K562 (cell line): ENCODE results near the gene NELL1. TPM values are rescaled to one million over a fixed set of nuclear protein-coding genes. Genes with fewer than 3 reads are reported as not detected.

Experiments
- BCOR ChIP-seq: fragments of 450-650 bp; IDR thresholded peaks from 2 replicates; pipeline ENCODE4 v1.6.1; 2016
- BHLHE40 ChIP-seq: IDR thresholded peaks from 2 replicates; pipeline ENCODE4 v1.6.1; 2011; ENCODE audit warnings: low read length, improper control_type of control experiment
- BRD9 ChIP-seq: fragments of 450-650 bp; IDR thresholded peaks from 2 replicates; pipeline ENCODE4 v1.6.1; 2018; ENCODE audit warnings: low read depth; ENCODE audit not compliant: partially characterized antibody
- FIP1L1 ChIP-seq: fragments of 200-400 bp; formaldehyde crosslinking; IDR thresholded peaks from 2 replicates; pipeline ENCODE4 v1.6.1; 2018; ENCODE audit warnings: mild to moderate bottlenecking, low read depth, low read length; ENCODE audit not compliant: poor library complexity, severe bottlenecking
- HNRNPK ChIP-seq: fragments of 200-400 bp; formaldehyde crosslinking; IDR thresholded peaks from one replicate; pipeline ENCODE4 v1.6.1; 2018; ENCODE audit warnings: mild to moderate bottlenecking, low read depth, low read length; ENCODE audit not compliant: poor library complexity, severe bottlenecking
- MEF2D ChIP-seq: conservative IDR thresholded peaks from 2 replicates; pipeline ENCODE4 v1.6.1; 2016; ENCODE audit warnings: low read depth, missing genetic modification characterization, missing compliant biosample characterization
- NFE2 ChIP-seq: IDR thresholded peaks from 2 replicates; pipeline ENCODE4 v1.6.1; 2014; ENCODE audit warnings: antibody characterized with exemption, low read depth
- RBM17 ChIP-seq: fragments of 200-400 bp; formaldehyde crosslinking; IDR thresholded peaks from 2 replicates; pipeline ENCODE4 v1.6.1; 2017; ENCODE audit warnings: low read depth, mild to moderate bottlenecking, low read length, borderline replicate concordance
- RBM34 ChIP-seq: fragments of 200-400 bp; formaldehyde crosslinking; IDR thresholded peaks from 2 replicates; pipeline ENCODE4 v1.6.1; 2018; ENCODE audit warnings: low read length, borderline replicate concordance; ENCODE audit not compliant: insufficient read depth
- SIN3B ChIP-seq: fragments of 450-650 bp; IDR thresholded peaks from 2 replicates; pipeline ENCODE4 v1.6.1; 2017; ENCODE audit warnings: low read depth, mild to moderate bottlenecking, moderate library complexity
- ZBED1 ChIP-seq: IDR thresholded peaks from 2 replicates; pipeline ENCODE4 v1.6.1; 2014
- ZNF263 ChIP-seq: sonication (generic); formaldehyde crosslinking; IDR thresholded peaks from 2 replicates; pipeline ENCODE4 v1.8.0; 2022; ENCODE audit warnings: mild to moderate bottlenecking, missing genetic modification reagents, borderline replicate concordance
- ZNF75A ChIP-seq: fragments of 450-650 bp; formaldehyde crosslinking; IDR thresholded peaks from 2 replicates; pipeline ENCODE4 v1.4.0; 2020; ENCODE audit warnings: mild to moderate bottlenecking
- polyA plus RNA-seq, 8 experiments: library from polyadenylated mRNA; depleted of rRNA in 4 of 8; stranded (reverse) in 5 of 8; unstranded in 3 of 8; fragments of >200 nt; fragmentation: Nextera tagmentation in 2 of 8; fragmentation: Illumina TruSeq in 1 of 8; extraction: Ambion mirVana in 2 of 8; extraction: Trizol in 1 of 8; gene quantifications; 2 replicates each; pipeline versions ENCODE4 v1.2.1 to v1.2.3, GENCODE V29; 2011 to 2014; ENCODE audit warnings: inconsistent platforms in 1 of 8, missing spikeins in 1 of 8
- total RNA-seq, 7 experiments: library from RNA; depleted of rRNA in 6 of 7; stranded (reverse); fragments of >200 nt in 6 of 7; fragmentation: Illumina TruSeq in 2 of 7; extraction: Trizol in 2 of 7; gene quantifications; 2 replicates each; pipeline versions ENCODE4 v1.2.1 to v1.2.3, GENCODE V29; 2011 to 2021; ENCODE audit warnings: low replicate concordance in 1 of 7
- TF ChIP-seq, protein P1 (sequence below): fragments of 450-650 bp; IDR thresholded peaks from 2 replicates; pipeline ENCODE4 v1.6.1; 2018; ENCODE audit warnings: mild to moderate bottlenecking, low read depth; ENCODE audit not compliant: partially characterized antibody
- TF ChIP-seq, protein P2 (sequence below): fragments of 450-650 bp; conservative IDR thresholded peaks from 2 replicates; pipeline ENCODE4 v1.6.1; 2016; ENCODE audit warnings: missing genetic modification characterization, low read depth, mild to moderate bottlenecking, control low read depth, missing compliant biosample characterization

Gene NELL1
- total and polyA plus RNA-seq, 9 of the 15 experiments (the other 6 are each of a cell fraction or from before 2014, with no cell fraction given) = not detected

GRCh38 chr11:20844216-20844615, 174.8 kb downstream of the NELL1 start (continued):
- TF ChIP-seq, protein P1, sequence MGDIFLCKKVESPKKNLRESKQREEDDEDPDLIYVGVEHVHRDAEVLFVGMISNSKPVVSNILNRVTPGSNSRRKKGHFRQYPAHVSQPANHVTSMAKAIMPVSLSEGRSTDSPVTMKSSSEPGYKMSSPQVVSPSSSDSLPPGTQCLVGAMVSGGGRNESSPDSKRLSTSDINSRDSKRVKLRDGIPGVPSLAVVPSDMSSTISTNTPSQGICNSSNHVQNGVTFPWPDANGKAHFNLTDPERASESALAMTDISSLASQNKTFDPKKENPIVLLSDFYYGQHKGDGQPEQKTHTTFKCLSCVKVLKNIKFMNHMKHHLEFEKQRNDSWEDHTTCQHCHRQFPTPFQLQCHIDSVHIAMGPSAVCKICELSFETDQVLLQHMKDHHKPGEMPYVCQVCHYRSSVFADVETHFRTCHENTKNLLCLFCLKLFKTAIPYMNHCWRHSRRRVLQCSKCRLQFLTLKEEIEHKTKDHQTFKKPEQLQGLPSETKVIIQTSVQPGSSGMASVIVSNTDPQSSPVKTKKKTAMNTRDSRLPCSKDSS = no peak
- TF ChIP-seq BRD9 = no peak
- TF ChIP-seq ZBED1 = no peak
- TF ChIP-seq MEF2D (tag) = no peak
- TF ChIP-seq BHLHE40 = no peak
- no peak for TF ChIP-seq RBM17
- TF ChIP-seq ZNF75A (CRISPR knock-in tag) = no peak
- TF ChIP-seq ZNF263 = no peak
- no peak for TF ChIP-seq BCOR
- no peak for TF ChIP-seq HNRNPK
- no peak for TF ChIP-seq FIP1L1
- TF ChIP-seq SIN3B = no peak
- TF ChIP-seq NFE2 = no peak
- TF ChIP-seq RBM34 = no peak
- TF ChIP-seq, protein P2, sequence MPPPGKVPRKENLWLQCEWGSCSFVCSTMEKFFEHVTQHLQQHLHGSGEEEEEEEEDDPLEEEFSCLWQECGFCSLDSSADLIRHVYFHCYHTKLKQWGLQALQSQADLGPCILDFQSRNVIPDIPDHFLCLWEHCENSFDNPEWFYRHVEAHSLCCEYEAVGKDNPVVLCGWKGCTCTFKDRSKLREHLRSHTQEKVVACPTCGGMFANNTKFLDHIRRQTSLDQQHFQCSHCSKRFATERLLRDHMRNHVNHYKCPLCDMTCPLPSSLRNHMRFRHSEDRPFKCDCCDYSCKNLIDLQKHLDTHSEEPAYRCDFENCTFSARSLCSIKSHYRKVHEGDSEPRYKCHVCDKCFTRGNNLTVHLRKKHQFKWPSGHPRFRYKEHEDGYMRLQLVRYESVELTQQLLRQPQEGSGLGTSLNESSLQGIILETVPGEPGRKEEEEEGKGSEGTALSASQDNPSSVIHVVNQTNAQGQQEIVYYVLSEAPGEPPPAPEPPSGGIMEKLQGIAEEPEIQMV (tag) = no peak
